ENCODE results near the gene HPCAL1.

Gene HPCAL1

DNA sequence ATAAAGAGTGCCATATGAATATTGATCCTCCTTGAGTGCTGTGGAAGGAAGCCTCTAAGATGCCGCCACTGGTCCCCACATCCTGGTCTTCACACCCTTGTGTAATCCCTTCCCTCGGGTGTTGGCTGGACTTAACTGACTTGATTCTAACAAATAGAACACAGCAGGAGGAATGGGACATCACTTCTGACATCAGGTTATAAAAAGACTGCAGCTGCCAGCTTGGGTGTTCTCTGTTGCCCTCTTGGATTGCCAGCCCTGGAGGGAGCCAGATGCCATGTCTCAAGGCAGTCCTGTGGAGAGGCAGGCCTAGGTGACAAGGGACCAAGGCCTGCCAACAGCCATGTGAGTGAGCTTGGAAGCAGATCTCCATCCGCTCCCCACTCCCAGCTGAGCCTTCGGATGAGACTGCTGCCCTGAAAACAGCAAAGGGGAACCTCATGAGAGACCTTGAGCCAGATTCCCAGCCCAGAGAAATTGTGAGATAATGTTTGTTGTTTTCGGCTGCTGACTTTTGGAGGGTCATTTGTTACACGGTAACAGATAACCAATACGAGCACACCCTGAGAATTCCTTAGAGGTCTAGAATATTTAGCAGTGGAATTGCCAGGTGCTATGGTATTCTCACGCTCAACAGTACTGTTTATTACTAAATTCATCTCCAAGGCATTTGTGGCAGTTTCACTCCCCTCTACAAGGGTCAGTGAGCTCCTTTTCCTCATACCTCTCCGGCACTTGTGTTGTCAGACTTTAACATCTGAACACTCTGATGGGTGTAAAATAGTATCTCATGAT lies 32.5 kb downstream of the HPCAL1 start:
- DNase-seq (ENCODE audit: low read depth in 2 of 2): no peak

DNA sequence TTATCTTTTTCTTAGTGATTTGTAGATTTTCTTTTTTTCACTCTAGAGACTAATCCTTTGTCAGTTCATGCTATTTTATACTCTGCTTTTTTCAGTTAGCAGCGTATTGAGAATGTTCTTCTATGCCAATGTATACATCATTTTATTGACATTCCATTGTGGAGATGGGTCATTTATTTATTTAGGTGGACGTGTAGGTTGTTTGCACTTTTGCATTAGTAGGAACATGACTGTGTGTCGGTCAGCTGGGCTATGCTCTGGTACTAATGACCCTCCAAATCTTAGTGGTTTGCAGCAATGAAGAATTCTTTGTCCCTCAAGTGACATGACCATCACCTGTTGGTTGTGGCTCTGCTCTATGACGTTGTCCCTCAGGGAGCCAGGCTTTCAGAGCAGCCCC lies 33.6 kb downstream of the HPCAL1 start:
- DNase-seq (ENCODE audit: low read depth in 2 of 2): no peak

DNA sequence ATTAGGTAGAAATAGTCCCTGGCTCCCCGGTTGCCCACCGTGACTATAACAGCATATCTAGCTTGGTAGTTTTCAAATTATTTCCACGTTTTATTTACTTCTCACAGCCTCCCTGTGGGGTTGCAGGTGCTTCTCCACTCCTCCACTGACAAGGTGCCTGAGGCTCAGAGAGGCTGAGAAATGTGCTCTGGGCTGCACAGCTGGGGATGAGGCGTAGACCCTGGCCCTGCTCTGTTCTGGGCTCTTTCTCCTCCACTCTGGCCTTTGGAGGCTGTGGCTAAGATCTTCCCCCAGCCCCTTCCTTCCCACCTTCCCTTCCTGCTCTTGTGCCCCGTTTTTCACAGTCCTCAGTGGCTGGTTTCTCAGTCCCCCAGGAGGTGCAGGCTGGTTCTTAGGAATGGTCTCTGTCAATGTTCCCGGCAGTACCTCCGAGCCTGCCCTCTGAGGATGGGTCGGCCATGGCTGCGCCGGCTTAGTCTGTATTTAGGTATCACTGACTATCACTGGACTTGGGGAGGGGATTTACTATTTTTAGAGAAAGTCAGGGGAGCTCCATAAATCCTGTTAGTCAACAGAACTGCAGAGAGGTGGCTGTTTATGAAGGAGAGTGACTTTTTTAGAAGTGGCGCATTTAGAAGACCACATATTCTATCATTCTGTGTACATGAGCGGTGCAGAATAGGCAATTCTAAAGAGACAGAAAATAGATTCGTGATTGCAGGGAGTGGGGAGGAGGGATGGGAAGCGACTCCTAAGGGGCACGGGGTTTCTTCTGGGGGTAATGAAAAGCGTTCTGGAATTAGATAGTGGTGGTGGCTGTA lies 35.0 kb downstream of the HPCAL1 start:
- DNase-seq (ENCODE audit: low read depth in 2 of 2): no peak

DNA sequence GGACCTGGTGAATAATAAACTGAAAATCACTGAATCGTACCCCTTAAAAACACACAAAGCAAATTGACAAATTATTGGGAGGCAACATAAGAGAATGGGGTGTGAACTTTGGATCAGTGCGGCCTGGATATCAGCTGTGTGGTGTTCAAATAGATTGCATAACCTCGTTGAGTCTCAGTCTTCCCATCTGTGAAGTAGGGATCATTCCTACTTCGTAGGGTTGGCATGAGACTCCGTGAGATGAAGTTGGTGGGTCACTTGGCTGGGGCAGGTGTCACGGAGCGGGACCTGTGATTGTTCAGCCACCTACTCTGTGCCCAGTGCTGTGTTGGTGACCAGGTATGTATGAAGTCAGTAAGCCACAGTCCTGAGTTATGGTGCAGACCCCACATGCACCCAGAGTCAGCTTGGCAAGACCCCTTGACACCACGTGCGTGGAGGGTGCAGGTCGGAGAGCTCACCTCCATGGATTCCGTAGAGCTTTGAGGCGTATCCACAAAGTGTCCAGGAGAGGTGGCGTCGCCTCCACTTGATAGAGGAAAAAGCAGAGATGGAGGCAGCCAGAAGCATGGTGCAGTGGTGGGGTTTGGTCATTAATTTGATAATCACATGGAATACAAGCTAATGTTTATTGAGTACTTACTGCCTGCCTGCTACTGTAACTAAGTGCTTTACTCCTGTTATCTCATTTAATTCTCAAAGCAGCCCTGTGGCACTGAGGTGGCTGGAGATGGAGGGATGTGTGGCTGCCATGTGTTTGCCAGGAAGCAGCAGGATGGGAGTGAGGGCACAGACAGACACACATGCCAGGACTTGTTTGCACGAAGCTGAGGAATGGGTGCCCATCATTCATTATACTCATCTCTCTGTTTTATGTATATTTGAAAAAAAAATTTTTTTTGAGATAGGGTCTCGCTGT lies 35.8 kb downstream of the HPCAL1 start:
- no peak for DNase-seq (ENCODE audit: low read depth in 2 of 2)

DNA sequence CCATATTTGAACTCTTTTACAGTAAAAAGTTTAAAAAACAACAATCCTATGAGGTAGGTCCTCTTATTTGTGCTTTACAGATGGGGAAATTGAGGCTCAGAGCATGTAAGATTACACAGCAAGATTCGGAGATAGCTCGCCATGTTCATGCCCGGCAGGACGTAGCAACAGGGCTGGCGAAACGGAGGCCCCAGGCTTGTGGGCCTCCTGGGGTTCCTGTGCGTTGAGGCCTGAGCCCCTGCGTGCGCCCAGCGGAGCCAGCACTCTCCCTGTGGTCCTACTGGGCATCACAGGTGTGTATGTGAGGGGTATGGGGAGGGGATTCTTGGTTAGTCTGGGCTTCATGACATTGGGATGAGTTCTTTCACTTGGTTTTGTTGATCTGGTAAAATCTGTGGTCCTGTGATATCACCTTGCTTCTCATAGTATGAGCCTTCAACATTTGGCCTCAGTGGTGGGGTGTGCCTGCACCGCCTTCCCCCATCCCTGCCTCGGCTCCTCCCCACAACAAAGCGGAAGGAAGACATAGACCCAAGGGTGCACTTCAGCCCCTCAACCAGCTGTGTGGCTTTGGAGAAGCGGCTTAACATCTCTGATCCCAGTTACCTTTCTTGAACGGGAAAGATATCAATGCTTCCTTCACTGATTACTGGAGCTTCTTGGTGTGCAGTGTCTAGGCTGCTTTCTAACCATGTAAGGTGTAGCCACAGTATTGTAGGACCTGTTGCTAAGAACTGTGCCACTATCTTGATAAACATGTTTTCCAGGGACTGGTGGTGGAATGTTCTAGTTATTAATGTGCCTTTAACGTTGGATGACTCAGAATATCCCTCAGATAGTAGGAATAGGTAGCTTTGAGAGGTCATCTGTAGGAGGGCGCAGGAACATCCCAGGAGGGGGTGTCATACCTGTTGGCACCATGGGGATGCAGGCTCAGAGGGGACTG lies 37.2 kb downstream of the HPCAL1 start:
- no peak for DNase-seq (ENCODE audit: low read depth in 2 of 2)

DNA sequence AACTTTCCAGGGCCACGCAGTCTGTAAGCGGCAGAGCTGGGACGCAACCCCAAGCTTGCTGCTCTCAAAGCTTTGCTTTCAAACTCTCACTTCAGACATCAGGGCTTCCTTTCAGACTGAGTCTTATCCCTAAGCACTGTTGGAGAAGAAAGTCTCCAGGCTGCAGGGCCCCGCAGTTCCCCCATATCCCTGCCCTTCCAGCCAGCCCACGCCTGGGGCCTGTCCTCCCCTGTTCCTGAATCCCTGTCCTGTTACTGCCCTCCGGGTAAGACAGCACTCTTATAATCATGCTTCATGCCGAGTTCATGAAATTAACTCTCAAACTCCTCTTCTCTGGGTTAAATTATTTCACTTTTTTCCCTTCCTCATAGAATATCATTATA lies 37.9 kb downstream of the HPCAL1 start:
- DNase-seq (ENCODE audit: low read depth in 2 of 2): no peak

DNA sequence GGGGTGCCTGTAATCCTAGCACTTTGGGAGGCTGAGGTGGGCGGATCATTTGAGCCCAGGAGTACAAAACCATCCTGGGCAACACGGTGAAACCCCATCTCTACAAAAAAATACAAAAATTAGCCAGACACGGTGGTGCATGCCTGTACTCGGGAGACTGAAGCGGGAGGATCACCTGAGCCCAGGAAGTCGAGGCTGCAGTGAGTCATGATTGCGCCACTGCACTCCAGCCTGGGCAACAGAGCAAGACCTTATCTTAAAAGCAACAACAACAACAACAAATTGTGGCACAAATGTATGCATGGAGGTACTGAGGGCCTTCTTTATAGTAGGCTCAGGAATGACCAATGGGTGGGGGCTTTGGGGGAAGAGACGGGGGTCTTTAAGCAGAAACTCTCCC lies 38.5 kb downstream of the HPCAL1 start:
- no peak for DNase-seq (ENCODE audit: low read depth in 2 of 2)

DNA sequence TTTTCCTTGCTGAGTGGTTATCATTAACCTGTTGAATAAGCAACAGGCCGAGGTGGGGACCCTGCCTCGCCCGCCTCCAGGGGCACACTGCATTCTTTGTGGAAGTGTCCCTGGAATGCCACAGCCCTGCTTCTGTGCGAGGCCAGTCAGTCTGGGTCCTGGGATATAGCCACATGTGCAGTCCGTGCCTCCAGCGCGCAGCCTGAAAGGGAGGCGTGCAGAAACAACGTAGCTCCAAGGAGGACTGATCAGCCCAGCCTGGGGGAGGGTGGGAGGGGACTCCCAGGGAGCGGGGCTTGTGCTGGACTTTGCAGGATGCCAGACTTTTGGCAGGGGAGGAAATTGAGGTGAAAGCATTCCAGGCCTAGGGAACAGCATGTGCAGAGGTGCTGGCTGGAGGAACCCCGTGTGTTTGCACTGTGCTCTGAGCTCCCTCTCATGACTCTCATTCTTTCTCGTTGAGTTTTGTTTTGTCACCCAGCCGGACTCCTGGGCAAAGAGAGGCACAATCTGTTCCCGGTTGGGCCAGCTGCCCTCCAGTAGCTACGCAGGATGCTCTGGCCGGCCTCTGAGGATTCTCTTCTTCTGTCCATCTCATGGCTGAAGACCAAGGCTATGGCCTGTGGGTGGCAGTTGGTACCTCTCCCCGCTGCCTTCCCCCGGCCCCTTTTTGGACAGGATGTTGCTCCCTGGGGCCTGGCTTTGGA lies 39.7 kb downstream of the HPCAL1 start:
- no peak for DNase-seq (ENCODE audit: low read depth in 2 of 2)

DNA sequence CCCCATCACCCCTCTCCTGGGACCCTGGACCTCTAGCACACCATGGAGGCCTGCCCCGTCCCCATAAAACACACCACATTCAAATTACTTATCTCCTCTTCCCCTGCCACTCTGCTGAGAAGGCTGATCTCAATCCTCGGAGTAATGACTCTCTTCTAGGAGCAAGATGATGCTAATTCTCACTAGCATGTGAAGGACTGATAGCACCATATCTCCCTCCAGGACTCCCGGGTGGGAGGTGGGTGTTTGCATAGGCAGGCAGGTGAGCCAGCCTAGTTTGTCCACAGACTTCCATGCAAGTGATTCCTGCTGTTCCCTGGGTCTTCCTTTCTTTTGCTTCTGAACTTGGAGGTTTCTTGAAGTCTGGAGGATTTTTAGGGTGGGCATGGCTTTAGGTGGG lies 40.5 kb downstream of the HPCAL1 start:
- no peak for DNase-seq (ENCODE audit: low read depth in 2 of 2)

DNA sequence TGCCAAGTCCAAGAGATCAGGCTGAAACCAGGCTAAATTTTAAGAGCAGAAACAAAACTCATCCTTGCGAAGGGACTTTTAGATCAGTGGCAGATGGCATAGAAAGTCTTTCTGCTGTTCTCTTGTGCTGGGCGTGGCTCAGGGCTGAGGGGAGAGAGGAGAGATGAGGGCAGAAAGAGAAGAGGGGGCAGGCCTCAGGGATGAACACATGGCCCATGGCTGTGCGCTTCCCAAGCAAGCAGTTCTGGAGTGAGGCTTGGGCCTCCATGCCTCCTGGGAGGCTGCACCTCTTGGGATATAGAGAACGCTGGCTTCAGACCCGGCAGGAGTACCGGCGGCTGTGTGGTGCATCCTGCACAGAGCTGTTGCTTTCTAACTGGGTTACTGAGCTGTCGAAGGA lies 41.0 kb downstream of the HPCAL1 start:
- no peak for DNase-seq (ENCODE audit: low read depth in 2 of 2)

DNA sequence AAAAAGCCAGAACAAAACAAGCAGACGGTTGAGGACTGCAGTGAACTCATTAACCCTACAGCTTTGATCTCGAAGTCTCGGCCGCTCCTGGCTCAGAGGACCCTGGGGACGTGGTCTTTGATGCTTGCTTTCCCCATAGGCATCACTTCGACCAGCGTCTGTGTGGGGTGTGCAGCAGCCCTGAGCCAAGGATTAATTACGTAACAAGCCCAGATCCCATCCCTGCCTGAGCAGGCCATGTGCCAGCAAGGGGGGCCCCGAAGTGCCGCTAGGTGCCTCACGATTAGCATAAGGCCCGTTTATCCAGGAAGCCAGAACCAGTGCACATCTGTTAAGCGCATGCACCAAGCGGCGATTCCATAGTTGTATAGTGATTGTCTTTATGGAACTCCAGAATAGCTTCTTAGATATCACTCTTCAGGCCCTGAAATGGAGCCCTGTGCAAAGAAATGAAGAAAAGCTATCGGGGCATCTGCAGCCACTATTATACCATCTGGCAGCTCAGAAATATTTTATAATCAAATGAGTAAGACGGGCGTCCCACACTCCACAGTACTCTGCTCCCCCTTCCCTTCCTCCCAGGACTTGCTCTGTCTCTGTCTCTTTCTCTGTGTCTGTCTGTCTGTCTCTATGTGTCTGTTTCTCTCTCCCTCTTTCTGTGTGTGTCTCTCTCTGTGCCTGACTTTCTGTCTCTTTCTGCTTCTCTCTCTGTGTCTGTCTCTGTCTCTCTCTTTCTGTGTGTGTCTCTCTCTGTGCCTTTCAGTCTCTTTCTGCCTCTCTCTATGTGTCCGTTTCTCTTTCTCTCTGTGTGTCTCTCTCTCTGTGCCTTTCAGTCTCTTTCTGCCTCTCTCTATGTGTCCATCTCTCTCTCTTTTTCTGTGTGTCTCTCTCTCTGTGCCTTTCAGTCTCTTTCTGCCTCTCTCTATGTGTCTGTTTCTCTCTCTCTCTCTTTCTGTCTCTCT lies 41.7 kb downstream of the HPCAL1 start:
- no peak for DNase-seq (ENCODE audit: low read depth in 2 of 2)

DNA sequence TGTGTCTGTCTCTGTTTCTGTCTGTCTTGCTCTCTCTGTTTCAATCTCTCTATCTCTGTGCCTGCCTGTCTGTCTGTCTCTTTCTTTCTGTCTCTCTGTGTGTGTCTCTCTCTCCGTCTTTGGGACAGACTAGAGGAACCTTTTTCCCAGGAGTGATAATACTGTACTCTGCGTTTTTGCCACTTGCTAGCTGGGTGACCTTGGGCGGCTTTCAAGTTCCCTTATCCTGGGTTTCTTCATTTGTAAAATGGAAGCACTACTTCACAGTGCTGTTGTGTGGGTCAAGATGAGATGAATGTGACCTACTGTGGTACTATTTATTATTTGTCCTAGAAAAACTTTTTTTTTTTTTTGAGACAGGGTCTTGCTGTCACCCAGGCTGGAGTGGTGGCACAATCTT lies 42.4 kb downstream of the HPCAL1 start:
- DNase-seq (ENCODE audit: low read depth in 2 of 2): no peak

DNA sequence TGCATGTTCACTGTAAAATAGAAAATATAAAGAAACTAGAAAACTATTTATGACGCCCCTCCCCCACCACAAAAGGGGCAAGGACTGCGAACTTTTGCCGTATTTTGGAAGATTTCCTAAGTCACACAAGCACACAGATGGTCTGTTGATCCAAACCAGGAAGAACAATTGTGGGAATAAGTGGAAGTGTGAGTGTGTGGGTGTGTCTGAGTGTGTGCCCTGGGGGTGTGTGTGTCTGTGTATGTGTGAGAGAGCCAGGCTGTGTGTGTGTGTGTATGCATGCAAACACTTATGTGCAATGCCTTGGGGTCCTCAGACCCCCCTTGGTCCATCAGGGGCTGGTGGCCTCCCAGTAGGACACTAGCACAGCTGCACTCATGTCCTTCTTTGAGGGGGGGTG lies 43.1 kb downstream of the HPCAL1 start:
- DNase-seq (ENCODE audit: low read depth in 2 of 2): no peak

DNA sequence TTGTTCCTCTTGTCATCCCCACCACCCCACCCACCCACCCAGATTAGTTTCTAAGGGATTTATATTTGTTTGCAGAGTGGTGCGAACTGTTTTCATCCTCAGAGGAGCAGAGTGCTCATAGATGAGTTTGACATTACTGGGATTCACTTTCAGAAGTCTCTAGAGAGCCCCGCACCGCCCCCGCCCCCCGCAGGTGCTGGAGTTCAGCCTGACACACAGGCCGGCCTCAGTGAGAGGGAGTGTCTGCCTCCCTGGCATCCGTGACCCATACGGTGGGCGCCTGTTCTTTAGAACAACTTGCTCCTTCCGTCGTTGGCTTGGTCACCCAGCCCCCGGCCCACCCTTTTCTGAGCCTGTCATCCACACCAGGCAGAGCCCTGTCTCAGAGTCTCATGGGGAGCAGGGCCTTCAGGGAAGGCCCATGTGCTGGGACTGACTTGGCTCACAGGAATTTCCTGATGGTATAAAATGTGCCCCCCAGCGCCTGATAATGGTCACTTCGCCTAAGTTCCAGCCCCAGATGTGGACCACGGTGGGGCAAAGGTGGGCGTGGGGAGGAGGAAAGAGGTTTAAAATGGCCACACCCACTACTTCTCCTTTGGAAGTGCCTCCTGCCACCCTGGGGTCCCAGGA lies 44.3 kb downstream of the HPCAL1 start:
- no peak for DNase-seq (ENCODE audit: low read depth in 2 of 2)

DNA sequence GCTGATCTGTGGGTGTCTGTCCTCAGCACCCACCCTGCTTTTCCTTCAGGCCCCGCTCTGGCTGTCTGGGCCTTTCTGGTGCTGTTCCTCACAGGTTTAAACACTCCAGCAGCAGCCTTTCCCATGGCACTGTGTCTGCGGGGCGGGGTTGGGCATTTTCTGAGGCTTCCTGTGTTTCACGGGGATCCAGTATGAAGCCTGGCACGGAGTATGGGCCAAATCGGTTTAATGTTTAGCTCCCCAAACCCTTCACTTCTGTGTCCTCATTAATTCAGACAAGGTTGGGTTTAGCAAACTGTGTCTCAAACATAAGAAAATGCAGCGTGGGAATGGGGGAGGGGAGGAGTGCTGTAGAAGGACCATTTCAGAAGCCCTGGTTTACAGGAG lies 44.9 kb downstream of the HPCAL1 start:
- DNase-seq (ENCODE audit: low read depth in 2 of 2): no peak

DNA sequence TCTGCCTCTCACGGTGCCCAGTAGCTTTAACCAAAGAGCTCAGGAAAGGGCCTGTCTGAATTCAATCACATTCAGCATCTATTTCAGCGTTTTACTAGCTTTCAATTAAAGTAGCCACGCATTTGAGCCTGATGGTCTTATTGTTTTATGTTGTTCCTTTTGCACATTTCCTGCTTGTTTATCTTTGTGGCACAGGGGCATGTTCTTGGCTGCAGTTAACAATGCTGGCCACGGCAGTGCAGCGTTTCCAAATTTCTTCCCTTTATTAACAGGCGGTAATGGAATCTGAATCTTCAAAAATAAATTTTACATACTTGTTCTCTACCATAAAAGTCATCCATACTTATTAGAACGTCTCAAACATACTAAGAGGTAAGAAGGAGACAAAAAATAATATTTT lies 46.2 kb downstream of the HPCAL1 start:
- DNase-seq (ENCODE audit: low read depth in 2 of 2): no peak

DNA sequence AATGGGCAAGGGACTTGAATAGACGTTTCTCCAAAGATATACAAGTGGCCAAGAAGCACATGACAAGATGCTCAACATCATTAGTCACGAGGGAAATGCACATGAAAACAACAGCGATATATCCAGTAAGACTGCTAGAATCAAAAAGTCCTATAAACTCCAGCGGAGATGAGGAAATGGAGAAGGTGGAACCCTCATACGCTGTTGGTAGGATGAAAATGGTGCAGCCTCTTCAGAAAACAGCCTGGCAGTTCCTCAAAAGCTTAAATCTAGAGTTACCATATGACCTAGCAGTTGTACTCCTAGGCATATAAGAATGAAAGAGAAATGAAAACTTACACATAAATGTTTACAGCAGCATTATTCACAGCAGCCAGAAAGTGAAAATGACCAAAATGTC lies 48.1 kb downstream of the HPCAL1 start:
- no peak for DNase-seq (ENCODE audit: low read depth in 2 of 2)

DNA sequence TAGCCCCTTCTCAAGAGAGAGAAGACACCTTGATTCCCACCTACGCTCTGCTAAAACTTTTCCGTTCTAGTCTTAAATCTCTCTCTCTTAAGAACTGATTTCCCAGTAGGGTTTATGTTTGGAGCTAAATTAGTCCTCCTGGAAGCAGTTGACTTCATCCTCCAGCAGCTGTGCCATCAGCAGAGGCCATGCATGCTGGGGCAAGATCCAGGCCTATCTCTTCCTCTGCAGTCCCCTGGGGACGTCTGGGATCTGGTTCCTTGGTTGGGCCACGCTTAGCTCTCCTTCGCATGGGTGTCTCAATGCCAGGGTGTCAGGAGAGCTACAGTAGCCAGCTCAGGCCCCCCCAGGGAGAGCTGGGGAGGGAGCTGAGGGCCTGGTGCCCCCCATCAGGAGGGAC lies 49.7 kb downstream of the HPCAL1 start:
- DNase-seq (ENCODE audit: low read depth in 2 of 2): no peak

DNA sequence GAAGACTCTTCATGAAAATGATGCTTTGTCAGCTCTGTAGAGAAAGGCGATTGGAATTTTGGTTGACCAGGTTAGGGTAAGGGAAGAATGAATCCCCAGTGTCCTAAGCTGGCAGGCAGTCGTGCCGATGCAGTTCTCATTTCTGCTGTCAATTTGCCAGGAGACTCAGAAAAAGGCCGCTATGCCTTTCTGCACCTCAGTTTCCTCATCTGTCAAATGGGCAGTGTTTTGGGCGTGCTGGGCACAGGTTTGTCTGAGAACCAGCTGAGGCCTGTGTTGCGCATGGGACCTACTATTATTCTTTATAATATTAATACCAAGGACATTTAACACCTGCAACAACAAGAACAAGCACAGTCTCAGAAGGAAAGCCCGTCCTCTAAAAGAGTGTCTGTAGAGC lies 50.3 kb downstream of the HPCAL1 start:
- no peak for DNase-seq (ENCODE audit: low read depth in 2 of 2)
